ENCODE results near the gene NALF2.

GRCh38 chrX:69522052-69522451, 17.9 kb downstream of the NALF2 start:
- TF ChIP-seq REPIN1 (CRISPR knock-in tag; IDR thresholded peaks at IDR 0.05; ENCODE audit: borderline replicate concordance, low read depth) (no peak), CHD2 (IDR thresholded peaks at IDR 0.05; ENCODE audit: low read depth, low read length) (no peak), RXRA (CRISPR knock-in tag; IDR thresholded peaks at IDR 0.05) (no peak)
- TF ChIP-seq, protein P1, sequence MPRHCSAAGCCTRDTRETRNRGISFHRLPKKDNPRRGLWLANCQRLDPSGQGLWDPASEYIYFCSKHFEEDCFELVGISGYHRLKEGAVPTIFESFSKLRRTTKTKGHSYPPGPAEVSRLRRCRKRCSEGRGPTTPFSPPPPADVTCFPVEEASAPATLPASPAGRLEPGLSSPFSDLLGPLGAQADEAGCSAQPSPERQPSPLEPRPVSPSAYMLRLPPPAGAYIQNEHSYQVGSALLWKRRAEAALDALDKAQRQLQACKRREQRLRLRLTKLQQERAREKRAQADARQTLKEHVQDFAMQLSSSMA (CRISPR knock-in tag; IDR thresholded peaks at IDR 0.05), result no peak
- TF ChIP-seq, protein P2, sequence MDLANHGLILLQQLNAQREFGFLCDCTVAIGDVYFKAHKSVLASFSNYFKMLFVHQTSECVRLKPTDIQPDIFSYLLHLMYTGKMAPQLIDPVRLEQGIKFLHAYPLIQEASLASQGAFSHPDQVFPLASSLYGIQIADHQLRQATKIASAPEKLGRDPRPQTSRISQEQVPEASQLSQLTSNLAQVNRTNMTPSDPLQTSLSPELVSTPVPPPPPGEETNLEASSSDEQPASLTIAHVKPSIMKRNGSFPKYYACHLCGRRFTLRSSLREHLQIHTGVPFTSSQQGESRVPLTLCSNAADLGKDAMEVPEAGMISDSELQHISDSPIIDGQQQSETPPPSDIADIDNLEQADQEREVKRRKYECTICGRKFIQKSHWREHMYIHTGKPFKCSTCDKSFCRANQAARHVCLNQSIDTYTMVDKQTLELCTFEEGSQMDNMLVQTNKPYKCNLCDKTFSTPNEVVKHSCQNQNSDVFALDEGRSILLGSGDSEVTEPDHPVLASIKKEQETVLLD (CRISPR knock-in tag; IDR thresholded peaks at IDR 0.05; ENCODE audit: low read depth), result no peak

Measured in HepG2 (cell line).